Activated T-cell treated with anti-CD3 and anti-CD28 coated beads for 24 hours (primary cell): ENCODE data around the gene CASZ1.

Experiments used
- DNase-seq: peaks from one replicate; pipeline ENCODE4 v3.0.0-alpha.2; 2020; ENCODE audit warnings: low read depth

CASZ1 gene

DNA sequence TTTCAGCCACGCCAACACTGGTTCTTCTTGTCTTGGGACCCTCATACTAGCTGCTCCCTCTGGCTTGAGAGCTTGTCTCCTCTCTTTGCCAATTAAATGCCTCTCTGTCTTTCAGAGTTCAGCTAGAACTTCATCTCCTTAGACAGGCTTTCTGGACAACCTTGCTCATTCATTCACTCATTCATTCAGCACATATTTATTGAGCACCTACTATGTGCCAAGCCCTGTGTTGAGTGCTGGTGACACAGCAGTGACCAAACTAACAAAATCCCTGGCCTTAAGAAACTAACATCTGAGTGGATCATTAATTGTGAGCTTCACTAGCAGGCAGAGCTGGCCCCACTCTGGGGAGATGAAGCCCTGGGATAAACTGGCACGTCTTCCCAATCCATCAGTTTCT lies 24.9 kb upstream of the CASZ1 start:
- DNase-seq, result no peak

GRCh38 chr1:10820422-10820821 lies 24.0 kb upstream of the CASZ1 start:
- DNase-seq, result no peak

DNA sequence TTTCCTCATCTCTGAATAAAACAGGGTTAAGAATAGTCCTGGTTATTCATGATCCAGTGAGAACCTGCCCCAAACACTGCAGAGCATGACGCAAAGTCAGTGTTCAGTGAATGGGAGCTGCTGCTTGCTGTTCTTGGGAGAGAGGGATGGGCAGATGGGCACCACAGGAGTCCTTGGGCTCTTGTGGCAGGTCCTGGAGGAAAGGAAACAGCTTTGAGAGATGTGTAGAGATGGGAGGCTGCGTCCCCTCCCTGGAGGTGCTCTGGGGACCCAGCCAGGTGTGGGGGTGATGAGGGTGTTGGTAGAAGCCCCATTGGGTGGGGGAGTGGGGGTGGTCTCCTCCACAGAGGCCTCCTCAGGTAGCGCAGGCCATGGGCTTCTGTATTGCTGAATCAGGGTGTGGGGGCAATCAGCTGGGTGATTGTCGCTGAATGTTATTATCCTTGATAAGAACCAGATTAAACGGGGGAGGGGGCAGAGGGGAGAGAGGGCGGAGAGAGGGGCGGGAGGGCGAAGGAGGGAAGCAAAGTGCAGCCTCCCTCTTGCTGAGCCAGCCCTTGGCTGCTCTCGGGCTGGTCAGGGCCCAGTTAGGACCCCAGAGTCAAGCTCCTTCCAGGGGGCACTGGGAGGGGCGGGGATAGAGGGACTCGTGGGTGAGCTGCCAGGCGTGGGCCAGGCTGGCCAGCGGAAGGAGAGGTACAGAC lies 22.9 kb upstream of the CASZ1 start:
- no peak for DNase-seq

DNA sequence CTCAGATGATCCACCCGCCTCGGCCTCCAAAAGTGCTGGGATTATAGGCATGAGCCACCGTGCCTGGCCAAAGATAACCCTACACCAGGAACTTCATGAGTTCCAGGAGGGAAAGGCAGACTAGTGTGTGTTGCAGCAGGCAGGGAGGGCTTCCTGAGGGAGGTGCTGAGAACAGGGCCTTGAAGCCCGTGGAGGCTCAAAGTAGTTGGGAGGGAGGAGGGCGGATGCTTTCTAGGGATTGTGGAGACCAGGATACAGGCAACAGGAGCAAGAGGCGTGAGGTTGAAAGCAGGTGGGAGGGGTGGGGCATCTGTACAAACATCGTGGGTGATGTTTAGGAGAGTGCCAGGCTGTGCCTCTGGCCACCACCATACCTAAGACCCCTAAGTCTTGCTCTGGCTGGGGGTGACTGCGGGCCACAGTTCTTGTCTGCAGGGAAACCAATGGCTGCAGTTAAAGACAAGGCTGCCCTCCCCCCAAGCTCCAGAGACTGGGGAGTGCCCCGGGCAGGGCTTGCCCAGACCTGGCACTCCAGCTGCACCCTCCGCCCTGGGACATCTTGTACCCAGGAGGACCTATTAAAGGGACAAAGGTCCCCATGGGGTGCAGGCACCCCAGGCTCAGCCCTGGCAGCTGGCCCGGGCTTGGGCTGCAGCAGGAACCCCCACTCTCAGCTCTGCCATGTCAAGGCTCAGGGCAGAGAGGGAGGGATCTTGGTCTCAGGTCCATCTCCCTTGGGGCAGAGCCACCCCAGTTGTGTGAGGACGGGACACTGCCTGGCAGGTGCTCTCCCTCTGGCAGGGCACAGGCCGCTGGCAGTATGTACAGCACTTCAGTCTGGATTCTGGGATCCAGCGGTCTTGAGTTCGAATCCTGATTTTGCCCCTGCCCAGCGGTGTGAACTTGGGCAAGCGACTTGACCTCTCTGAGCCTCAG lies 22.1 kb upstream of the CASZ1 start:
- DNase-seq, result no peak

- DNase-seq, result no peak
Observed at GRCh38 chr1:10816743-10817369, 20.4 kb upstream of the CASZ1 start.

- DNase-seq, result no peak
Observed at GRCh38 chr1:10816233-10816632, 19.8 kb upstream of the CASZ1 start.

DNA sequence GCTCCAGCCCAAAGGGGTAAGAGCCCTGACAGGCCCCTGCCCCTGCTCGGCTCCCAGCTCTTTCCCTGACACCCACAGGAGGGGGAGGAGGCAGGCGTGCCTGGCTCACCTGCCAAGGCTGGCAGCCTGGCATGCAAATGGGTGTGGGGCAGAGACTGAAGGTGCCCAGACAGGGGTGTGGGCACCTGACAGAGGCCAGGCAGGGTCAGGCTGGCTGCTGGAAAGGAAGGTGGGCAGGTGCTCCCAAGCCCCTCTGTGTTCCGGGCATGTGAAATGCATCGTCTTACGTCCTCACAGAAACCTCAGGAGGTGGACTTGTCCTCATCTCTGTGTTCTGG lies 19.4 kb upstream of the CASZ1 start:
- DNase-seq, result no peak

GRCh38 chr1:10814976-10815857 lies 18.8 kb upstream of the CASZ1 start:
- no peak for DNase-seq

DNA sequence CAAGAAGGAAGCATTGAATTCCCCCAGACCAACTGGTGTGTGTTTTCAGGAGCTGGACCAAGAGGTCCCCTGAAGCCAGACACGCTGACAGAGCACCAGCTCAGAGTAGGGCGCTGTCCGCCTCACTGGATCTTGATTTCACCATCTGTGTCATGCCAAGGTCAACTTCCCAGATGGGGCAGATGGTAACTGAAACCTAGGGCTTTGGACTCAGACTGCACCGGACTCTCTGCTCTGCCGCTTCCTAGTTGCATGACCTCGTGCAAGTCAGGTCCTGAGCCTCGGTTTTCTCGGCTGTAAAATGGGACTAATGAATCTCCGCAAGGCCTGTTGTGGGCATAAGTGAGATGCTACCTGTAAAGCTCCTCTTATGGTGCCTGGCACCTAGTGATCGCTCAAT lies 17.9 kb upstream of the CASZ1 start:
- no peak for DNase-seq

GRCh38 chr1:10813799-10814198 lies 17.4 kb upstream of the CASZ1 start:
- DNase-seq, result no peak

DNA sequence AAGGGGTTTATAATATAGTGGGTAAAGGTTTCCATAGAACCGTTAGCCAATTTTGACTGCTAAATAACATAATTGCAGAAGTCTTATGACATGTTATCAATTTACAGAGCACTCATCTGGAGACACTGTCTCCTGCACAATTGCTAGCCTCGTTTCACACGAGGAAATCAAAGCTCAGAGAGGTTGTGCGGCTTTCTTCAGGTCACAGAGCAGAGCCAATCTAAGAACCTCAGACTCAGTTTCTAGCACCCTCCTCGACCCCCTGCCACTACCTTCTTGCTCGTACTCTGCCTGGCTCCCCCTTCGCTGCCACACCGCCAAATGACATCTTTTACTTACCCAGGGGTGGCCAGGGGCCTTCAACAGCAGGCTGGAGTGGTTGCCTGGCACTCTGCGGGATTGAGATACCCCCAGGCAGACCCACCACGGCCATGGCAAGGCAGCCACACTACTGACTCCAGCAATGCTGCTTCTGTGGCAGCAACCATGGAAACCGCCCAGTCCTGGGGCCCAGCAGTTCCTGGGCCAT lies 16.0 kb upstream of the CASZ1 start:
- no peak for DNase-seq

- no peak for DNase-seq
Observed at GRCh38 chr1:10808441-10808840, 12.0 kb upstream of the CASZ1 start.

GRCh38 chr1:10806966-10807365 lies 10.5 kb upstream of the CASZ1 start:
- no peak for DNase-seq

DNA sequence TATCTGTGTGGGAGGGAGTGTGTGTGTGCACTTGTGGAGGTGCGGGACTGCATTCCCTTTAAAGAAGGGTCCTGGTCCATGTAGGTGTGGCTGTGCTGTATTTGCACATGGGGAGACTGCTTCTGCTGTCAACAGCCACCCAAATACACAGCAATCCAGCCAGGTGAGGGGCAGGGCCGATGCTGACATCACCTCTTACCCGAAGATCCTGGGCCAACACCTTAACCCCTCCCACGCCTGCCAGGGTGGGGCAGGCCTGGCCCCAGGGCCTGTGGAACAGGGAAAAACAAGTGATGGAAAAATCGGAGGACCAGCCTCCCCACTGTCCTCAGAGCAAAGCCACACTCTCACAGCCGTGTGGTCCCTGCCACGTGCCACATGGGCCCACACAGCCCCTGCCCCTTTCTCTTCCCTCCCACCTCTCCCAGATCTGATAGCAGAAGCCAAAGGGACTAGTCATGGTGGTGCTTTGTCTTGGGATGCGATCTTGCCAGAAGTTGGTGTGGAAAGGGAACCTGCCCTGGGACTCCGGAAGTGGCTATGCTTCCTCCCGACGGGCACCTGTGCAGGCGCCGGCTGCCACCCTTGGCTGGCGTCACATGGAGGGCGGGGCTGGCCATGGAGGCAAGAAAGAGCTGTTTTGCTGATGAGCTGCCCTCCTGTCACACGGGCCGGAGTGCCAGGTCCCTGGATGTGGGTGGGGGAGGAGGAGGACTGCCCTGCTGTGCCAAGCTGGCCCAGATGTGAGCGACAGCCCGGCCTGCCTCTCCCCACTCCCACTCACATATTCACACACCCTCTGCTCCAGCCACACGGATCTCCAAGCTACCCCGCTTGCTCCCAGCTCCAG lies 7.8 kb upstream of the CASZ1 start:
- DNase-seq, result no peak

DNA sequence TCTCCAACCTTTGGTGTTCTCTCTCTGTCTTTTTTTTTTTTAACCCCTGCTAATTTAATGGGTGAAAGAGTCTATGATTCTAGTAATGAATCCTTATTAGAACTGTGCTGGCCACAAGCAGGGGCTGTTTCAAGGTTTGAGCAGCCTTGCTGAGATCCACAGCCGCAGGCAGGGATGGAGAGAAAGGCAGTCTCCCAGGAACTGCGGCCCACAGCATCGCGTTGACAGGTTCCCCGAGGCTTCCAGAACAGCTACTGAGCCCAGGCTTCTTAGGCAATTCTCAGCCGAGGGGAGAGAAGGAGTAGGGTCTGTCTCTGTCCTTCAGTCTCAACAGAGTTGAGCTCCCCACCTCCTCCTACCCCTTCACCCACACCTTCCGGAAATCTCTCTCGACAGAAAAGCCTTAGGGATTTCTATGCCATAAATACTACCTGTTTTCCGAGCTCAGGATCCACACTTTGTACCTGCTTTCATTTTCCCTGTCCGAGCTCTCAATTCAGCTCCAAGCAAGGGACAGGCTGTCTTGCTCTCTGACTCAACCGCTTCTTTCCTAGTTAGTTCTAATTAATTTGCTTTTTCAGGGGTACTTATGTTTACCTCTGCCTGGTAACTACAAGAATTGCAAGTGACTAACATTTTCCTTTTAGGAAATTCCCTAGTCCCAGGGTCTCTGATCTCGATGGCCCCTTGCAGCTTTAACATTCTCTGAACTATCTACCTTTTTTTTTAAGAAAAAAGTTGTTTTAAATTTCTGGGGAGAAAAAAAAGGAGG lies 6.7 kb upstream of the CASZ1 start:
- DNase-seq, result no peak

- no peak for DNase-seq
Observed at GRCh38 chr1:10800778-10801177, 4.3 kb upstream of the CASZ1 start.

- DNase-seq, result no peak
Observed at GRCh38 chr1:10799726-10800125, 3.3 kb upstream of the CASZ1 start.

DNA sequence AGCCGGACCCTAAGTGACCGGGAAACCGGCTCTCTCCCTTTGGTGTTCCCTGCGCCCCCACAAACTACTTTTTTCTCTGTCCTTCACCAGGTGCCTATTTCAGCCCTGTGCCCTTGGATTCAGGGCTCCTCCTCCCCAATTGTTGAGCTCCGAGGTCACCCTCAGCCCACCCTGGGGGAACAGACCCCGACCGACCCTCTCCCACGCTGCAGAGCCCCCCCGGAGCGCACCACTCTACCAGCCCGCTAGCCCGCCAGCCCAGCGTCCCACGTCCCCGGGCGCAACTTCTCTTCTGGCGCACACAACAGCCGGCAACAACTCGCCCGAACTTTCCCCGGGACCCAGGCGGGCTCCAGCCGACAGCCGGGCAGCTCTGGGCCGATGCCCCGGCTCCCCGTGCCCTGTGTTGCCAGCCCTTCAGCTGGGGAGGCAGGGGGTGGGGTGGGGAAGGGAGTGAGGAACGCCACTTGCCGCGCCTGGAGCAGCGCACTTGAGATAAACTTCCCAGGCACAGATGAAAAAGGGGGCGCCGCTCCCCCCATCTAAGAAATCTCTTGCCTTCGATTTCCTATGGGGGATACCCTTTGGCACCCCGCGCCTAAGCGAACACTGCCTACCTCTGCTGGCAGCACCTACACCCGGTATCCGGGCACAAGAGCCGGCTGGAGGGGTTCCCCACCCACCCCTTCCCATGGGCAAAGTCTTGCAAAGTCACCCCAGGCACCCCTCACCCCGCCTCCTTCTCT lies 997 bp downstream of the CASZ1 start:
- no peak for DNase-seq

DNA sequence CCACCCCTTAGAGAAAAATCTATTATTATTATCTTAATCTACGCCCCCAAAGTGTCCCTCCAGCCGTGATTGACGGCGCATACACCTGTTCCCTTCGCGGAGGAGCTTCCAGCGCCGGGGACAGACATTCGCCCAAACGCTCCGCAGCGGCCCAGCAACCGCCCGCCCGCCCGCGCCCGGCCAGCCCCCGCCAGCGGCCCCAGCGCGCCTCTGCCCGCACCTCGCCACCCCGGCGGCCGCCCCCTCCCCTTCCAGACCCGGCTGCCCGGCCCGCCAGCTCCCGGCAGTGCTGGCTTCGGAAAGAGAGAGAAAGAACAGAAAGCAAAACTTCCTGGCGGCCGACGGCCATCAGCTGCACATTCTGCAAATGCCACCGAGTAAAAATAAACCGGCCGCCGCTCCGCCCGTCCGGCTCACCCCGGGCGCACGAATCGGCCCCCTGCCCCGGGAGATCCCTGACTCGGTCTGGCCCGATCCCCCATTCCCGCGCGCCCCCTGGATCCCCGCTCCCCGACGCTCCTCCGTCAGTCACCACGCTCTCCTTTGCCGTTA lies 1.6 kb downstream of the CASZ1 start:
- DNase-seq, result no peak
